ENCODE measurements around the gene ENPP7. TPM values are rescaled to one million over a fixed set of nuclear protein-coding genes. Genes with fewer than 3 reads are reported as not detected.

Gene ENPP7
- polyA plus RNA-seq, 3 donors, result 2.4 to 6.0 (median 2.4) TPM

DNA sequence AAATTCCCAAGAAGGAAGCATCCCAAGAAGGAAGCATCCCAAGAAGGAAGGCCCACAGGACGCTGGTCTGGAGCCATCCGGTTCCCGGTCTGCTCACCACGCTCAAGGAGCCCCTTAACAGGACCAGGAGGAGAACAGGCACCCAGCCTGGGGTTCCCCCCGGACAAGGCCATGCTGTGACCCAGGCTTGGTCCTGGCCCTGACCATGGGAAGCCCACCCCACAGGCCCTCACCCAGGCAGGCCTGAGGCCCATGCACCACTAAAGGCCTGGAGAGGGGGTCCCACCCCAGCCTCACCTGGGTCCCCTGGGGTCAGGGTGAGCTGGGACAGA lies 340 bp upstream of the ENPP7 start:
- DNase-seq (ENCODE audit: low read depth in 3 of 3, low spot score in 2 of 3), result no peak

DNA sequence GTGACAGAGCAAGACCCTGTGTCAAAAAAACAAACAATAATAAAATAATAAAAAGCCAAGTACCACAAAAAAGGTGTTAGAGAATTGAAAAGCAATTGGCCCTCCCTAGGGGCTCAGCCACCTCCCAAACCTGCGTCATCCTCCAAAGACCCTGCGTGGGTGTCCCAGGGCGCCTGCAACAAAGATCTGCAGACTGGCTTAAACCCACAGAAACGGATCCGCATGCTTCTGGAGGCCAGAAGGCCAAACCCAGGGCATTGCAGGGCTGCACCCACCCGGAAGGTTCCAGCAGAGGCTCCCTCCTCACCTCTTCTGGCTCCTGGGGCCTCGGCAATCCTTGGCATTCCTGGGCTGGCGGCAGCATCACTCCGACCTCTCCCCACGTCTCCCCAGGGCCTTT lies 1.5 kb downstream of the ENPP7 start:
- DNase-seq (ENCODE audit: low read depth in 3 of 3, low spot score in 2 of 3), result no peak

DNA sequence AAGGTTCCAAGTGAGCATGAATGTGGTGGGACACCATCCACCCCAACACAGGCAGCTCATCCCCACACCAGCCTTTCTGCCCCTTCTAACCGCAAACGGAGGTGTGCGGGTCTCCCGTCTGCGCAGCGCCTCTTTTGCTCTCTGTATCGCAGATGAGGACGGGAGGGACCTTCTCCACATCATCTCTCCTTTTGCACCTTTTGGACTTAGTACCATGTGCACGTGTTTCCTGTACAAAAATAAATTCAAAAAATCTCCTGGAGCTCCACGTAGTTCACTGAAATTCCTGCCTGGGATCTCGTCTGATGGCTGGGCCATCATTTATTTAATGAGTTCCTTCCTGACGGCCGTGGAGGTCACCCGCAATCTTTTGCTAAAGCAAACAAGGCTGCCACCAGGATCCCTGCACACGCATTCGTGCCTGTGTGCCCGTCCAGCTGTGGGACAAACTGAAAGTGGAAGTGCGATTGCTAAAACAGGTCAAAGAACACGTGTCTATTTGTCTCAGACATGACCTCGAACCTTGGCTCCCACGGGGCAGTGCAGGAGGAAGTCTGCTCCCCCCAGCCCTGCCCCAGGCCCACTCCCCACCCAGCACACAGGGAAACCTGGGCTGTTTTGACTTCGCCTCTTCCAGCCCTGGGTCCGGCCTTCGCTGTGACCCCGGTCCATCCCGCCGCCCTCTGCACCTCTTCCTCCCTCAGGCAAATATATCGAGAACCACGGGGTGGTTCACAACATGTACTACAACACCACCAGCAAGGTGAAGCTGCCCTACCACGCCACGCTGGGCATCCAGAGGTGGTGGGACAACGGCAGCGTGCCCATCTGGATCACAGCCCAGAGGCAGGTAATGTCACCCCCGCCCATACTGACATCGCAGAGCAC lies 2.3 kb downstream of the ENPP7 start:
- no peak for DNase-seq (ENCODE audit: low read depth in 3 of 3, low spot score in 2 of 3)

DNA sequence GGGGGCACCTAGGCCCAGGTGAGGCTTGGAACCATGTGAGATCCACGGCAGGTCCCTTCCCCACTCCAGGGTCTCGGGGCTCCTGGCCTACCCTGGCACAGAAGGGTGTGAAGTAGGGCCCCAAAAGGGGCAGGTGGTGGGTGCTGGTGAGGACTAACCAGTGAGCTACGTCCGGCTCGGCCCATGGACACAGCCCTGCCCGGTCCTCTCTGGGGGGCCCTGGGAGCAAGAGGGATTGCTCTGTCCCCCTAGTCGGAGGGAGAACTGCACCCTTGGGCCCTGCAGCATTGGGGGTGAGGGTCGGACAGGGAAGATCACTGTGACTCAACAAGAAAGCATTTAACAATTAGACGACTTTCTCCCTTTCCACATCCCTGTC lies 2.9 kb downstream of the ENPP7 start:
- no peak for DNase-seq (ENCODE audit: low read depth in 3 of 3, low spot score in 2 of 3)

DNA sequence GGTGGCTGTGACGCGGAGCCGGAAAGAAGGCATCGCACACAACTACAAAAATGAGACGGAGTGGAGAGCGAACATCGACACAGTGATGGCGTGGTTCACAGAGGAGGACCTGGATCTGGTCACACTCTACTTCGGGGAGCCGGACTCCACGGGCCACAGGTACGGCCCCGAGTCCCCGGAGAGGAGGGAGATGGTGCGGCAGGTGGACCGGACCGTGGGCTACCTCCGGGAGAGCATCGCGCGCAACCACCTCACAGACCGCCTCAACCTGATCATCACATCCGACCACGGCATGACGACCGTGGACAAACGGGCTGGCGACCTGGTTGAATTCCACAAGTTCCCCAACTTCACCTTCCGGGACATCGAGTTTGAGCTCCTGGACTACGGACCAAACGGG lies 4.4 kb downstream of the ENPP7 start:
- no peak for DNase-seq (ENCODE audit: low read depth in 3 of 3, low spot score in 2 of 3)

DNA sequence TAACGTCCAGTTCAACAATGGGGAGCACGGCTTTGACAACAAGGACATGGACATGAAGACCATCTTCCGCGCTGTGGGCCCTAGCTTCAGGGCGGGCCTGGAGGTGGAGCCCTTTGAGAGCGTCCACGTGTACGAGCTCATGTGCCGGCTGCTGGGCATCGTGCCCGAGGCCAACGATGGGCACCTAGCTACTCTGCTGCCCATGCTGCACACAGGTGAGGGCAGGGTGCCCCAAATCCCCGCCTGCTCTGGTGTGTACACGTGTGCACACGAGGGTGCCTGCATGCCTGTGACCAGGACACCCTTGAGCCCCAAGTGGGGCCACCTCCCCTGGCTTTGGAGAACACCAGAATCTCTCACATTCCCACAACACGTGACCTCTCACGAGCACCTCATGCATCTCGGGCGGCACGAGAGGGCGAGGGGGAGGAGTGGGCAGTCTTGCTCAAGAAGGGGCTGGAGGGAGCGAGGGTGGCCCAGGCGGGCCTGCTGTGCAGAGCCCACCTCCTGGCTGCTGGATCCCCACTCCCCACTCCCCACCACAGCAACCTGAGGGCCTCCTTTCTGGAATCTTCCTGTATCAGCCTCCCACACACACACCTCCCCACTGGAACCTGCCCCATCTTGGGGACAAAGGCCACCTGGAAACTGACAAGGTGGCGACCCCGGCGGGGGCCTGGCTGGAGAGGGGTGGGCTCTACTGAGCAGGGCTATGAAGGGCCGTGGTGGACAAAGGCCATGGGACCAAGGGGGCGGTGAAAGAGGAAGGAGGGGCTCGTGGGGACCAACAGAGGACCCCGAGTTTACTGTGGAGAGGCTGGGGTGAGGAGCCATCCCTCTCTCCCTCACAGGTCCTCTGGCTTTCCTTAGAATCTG lies 6.5 kb downstream of the ENPP7 start:
- DNase-seq (ENCODE audit: low read depth in 3 of 3, low spot score in 2 of 3), result no peak

DNA sequence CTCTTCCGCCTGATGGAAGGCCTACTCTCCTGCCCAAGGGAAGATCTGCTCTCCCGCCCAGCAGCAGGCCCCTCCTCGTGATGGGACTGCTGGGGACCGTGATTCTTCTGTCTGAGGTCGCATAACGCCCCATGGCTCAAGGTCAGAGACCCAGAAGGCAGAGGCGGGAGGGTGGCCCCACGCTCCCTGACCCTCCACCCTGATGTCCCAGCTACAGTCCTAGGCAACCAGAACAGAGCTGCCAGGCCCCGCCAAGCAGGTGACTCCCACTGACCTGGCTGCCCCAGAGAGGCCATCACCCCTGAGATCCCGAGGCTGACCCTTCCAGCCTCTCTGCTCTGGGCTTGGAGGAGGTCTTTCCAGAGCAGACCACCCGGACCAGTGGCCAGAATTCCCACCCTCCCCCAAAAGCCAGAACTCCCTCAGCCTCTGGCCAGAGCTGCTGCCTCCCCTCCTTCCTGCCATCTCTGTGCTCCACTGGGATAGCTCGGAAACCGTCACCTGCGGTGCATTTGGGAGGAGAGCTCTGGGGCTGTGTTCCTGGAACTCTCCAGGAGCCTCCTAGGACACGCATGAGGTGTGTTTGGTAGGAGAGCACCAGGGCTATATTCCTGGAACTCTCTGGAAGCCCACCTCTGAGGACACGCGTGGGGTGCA lies 7.3 kb downstream of the ENPP7 start:
- no peak for DNase-seq (ENCODE audit: low read depth in 3 of 3, low spot score in 2 of 3)

DNA sequence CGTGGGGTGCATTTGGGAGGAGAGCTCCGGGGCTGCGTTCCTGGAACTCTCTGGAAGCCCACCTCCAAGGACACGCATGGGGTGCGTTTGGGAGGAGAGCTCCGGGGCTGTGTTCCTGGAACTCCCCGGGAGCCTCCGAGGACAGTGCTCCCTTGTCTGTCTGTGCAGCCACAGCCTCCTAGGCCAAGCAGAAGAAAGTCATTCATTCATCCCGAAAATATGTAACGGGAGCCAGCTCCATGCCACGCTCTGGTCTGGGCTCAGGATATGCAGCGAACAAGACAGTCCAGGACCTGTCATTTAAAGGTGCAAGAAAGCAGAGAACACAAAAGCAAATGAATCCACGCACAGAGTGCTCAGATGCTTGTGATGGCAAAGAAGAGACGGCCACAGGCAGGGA lies 7.9 kb downstream of the ENPP7 start:
- DNase-seq (ENCODE audit: low read depth in 3 of 3, low spot score in 2 of 3), result no peak

DNA sequence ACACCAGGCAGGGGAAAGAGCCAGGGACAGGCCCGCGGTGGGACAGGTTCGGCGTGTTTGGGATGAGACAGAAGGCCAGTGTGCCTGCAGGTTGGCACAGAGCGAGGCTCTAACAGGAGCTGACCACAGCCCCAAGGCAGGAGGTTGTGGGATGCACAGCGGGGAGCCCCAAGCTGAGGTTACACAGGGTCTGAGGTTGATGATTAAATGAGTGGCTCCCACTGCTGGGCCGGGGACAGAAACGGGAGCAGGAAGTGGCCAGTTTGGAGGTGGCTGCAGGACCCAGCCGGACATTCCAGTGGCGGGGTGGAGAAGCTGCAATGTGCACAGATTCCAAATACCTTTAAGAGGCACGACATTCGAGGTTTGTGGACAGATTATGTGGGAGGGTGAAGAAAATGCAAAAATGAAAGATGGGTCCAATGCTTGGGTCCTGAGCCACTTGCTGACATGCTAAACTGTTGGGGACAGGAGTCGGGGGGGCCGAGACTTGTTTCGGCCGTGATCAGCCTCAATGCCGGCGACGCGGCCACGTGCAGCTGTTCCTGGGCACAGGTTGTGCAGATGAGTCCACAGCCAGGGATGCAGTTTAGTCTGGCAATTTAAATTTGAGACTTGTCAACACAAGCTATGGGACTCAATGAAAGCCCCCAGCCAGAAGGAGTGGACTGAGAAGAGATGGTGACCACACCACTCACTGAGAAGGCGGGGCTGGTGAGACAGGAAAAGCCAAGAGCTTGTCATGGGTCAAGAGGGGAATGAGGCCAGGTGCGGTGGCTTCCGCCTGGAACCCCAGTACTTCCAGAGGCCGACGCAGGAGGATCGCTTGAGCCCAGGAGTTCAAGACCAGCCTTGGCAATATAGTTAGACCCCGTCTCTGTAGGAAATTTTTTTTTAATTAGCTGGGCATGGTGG lies 8.7 kb downstream of the ENPP7 start:
- no peak for DNase-seq (ENCODE audit: low read depth in 3 of 3, low spot score in 2 of 3)

DNA sequence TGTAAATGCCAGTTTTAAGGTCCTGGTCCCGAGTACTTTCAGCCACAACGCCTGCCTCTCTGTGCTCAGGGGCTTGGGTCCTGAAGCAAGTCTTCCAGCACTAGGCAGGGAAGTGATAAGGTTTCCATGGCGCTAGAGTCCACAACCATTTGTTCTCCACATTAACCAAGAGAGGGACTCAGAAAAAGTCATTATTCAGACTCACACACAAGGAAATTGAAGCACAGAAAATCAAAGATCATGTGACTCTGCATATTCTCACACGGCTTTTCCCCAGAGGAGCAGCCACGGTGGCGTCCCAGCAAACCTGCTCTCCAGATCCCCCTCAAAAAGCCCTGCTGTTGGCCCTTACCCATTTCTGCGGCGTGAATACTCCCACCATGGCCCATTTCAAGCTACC lies 9.7 kb downstream of the ENPP7 start:
- no peak for DNase-seq (ENCODE audit: low read depth in 3 of 3, low spot score in 2 of 3)

DNA sequence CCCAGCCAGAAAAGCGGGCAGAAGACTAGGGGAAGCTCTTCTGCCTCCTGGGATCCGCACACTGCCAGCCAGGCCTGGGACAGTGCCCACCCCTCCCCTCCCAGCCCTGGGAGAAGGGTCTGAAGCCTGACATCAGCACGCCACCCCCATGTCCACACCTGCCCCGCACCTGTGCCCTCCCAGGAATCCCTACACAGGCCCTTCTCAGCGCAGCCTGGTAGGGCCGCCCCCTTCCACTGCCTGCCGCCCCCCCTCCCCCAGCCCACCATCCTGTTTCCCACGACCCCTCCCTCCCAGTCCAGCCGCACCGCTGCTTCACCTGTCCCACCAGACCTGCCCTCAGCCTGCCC lies 10.6 kb downstream of the ENPP7 start:
- no peak for DNase-seq (ENCODE audit: low read depth in 3 of 3, low spot score in 2 of 3)

DNA sequence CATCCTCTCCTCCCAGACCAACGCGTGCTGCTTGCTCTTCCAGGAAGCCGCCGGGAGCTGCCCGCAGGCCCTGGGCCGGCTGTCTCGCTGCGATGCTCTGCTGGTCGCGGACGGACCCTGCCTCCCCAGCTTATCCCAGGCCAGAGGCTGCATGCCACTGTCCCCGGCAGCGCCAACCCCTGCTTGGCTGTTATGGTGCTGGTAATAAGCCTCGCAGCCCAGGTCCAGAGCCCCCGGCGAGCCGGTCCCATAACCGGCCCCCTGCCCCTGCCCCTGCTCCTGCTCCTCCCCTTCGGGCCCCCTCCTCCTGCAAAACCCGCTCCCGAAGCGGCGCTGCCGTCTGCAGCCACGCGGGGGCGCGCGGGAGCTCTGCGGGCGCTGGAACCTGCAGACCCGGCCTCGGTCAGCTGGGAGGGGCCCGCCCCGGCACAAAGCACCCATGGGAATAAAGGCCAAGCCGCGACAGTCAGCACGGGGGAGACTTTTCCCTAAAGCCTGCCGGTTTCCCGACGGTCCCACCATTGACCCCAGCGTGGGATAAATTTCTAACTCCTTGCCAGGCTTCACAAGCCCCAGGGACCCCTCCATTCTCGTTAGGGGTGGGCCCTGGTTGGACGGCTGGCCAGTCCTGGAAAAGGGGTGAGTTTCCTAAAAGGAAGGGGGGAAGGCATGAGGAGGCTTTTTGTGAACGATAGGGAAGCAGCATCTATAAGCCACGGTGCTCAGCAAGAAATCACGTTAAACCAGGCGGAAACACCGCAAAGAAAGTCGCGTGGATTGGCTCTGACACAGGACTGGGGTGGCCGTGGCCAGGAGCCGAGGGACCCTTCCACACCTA lies 11.2 kb downstream of the ENPP7 start:
- peak in 2 of 3 donors; percentile 61 to 72 for DNase-seq (ENCODE audit: low read depth in 3 of 3, low spot score in 2 of 3)

DNA sequence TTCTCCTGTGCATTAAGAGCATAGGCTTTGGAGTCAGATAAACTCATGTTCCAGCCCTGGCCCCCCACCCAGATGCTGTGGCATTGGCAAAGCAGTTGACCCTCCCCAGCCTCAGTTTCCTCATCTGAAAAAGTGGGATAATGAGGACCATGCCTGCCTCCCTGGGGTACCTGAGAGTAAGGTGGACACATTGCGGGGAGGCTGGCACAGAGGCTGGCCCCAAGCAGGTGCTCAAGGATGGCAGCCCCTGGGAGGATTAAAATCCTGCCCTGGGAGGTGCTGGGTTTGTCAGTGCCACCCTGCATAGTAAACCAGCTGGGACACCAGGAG lies 11.8 kb downstream of the ENPP7 start:
- no peak for DNase-seq (ENCODE audit: low read depth in 3 of 3, low spot score in 2 of 3)

DNA sequence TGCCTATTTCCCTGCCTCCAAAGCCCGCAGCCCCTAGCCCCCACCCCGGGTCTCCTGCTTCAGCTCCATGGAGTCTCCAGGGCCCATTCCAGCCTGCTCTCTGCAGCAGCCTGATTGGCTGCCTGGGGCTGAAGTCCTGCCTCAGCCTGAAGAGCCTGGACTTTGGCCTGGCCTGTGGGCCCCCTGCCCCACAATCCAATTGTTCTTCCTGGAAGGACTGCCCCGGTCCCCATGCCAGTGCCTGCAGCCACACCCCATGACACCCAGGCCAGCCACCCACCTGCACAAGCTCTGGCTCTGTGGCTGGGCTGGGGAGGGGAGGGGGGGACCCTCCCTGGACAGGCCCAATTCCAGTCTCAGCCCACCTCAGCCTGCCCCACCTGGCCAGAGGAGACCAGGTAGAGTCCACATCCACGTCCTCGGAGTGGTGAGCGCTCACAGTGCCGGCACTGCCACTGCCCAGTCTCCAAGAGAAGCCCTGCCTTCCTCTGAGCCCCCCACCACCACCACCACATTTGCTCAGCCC lies 12.3 kb downstream of the ENPP7 start:
- no peak for DNase-seq (ENCODE audit: low read depth in 3 of 3, low spot score in 2 of 3)

DNA sequence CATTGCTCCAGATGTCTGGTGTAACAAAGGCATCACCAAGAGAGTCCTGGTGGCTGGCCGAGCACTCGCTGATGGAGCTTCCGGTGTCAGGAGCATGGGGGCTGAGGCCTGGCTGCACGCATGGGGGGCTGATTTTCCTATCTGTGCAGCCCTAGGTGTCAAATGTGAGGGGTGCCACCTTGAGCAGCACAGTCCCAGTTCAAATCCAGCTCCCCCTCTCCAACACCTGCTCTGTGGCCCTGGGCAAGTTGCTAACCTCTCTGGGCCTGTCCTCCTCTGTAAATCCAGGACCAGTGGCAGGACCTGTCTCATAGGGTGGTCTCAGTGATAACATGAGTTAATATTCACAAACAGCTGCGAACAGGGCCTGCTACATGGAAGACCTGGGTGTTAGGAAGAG lies 12.9 kb downstream of the ENPP7 start:
- no peak for DNase-seq (ENCODE audit: low read depth in 3 of 3, low spot score in 2 of 3)

DNA sequence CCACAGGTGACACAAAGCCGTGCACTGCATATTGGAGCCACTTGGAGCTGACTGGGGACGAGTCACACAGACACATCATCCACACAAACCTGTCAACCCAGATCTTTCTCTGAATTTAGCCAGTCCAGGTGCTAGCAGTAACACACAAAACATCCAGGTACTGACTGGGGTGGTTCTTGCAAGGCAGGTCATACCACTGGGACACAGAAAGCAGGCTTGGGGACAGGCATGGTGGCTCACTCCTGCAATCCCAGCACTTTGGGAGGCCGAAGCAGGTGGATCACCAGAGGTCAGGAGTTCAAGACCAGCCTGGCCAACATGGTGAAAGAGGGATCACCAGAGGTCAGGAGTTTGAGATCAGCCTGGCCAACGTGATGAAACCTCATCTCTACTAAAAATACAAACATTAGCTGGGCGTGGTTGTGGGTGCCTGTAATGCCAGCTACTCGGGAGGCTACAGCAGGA lies 14.9 kb downstream of the ENPP7 start:
- DNase-seq (ENCODE audit: low read depth in 3 of 3, low spot score in 2 of 3), result no peak

DNA sequence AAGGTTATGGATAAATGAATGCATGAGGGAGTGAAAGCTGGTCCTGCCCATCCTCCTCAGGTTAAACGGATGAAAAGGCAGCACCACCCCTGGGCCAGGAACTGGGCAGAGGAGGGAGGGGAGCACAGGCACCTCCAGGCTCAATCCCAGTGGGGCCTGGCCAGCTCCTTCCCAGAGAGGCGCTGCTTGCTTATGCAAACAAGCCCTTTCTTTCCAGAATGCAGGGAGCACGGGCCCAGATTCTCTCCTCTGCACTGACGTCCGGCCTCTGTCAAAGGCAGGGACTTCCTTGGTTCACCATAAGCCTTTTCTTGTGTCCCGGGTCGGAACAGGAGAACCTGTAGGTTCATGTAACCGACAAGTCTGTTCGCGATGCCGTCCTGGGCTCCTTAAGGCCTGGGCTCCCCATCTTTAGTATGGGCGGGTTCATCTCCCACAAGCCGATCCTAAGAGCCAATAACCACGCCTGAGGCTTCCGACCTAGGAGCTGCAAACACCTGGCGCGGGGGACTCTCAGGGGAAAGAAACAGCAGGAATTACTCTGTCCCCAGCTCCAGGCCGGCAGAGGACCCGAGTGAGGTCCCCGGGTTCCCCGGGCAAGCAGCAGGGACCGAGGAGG lies 16.3 kb downstream of the ENPP7 start:
- DNase-seq (ENCODE audit: low read depth in 3 of 3, low spot score in 2 of 3), result no peak

DNA sequence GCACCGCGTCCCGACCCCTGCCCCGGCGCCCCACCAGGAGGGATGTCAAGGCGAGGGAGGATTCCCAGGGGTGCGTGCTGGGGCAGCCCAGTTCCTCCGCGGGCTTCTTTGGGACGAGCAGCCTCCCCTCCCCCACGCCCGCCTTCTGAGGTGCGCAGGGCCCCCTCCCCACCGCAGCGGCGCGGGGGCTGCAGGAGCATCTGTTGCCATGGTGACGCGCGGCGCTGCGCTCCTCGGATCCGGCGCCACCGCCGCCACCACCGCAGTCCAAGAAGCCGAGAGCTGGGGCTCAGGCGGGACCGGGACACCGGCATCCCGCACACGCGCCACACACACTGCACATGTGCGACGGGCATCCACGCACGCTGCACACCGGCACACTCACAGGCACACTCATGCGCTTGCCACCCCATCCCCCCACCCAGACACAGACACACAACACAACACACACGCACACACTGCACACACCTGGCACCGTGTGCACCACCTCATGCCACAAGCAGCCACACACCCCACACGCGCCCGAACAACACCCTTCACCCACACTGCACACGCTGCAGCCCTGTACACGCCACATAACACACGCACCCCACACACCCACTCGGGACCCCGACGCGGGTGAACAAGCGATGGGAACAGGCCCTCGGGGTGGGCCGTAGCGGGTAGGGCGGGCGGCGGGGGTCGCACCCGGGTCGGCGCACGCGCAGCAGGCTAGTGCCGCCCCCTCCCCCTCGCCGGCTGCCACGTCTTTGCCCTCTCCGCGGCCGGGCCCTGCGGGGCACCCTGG lies 17.0 kb downstream of the ENPP7 start:
- no peak for DNase-seq (ENCODE audit: low read depth in 3 of 3, low spot score in 2 of 3)

Data from right renal cortex interstitium (tissue), 3 donors.